Pancreas (tissue), 10 donors: Measurements from ENCODE around the gene PIP4K2C. TPM values are rescaled to one million over a fixed set of nuclear protein-coding genes. Genes with fewer than 3 reads are reported as not detected.

Source experiments
- ATAC-seq, 4 donors: fragments of 200-7000 bp; cut with Tn5 transposase; one replicate each; pipeline versions ENCODE4 v1.8.0 to v1.9.1; 2020; ENCODE audit warnings: mild to moderate bottlenecking in 4 of 4, moderate library complexity in 4 of 4
- DNase-seq, 6 donors: peaks; one replicate each; pipeline ENCODE4 v3.0.0-alpha.2; 2020
- FAIRE-seq: peaks from 2 replicates; lab custom pipeline; 2012; peaks lifted over from hg19 to GRCh38; lab: Jason Lieb, UNC
- H3K27ac ChIP-seq, 4 donors: fragments of 200-600 bp; sonication (generic); 1 replicate in 3 of 4; 2 replicates in 1 of 4; pipeline versions ENCODE4 v1.5.0 to v1.8.0; 2020
- H3K27me3 ChIP-seq, 4 donors: fragments of 200-600 bp; one replicate each; pipeline ENCODE4 v1.8.0; 2021
- H3K36me3 ChIP-seq, 3 donors: fragments of 200-600 bp; sonication (generic) in 1 of 3; one replicate each; pipeline versions ENCODE4 v1.5.0 to v1.8.0; 2020 to 2021
- H3K4me1 ChIP-seq, 3 donors: fragments of 200-600 bp; one replicate each; pipeline ENCODE4 v1.8.0; 2021
- H3K4me3 ChIP-seq, 4 donors: fragments of 200-600 bp; sonication (generic) in 2 of 4; one replicate each; pipeline versions ENCODE4 v1.5.0 to v1.8.0; 2020 to 2021
- H3K9me3 ChIP-seq, 4 donors: fragments of 200-600 bp; one replicate each; pipeline ENCODE4 v1.8.0; 2021
- WGBS, 2 donors: extraction: QIAGEN DNeasy Blood & Tissue Kit; methylation state at CpG; one replicate each; pipeline ENCODE4 v1.1.7; 2013; 5-methylcytosine and 5-hydroxymethylcytosine counted together
- intact Hi-C, 3 donors: fragments of 100-400 bp; cut with DNase I; formaldehyde crosslinking; loops; one replicate each; pipeline versions ENCODE4 v1.11.1 to v1.14.2; 2022
- polyA plus RNA-seq, 2 donors: library from polyadenylated mRNA; stranded (reverse); fragments of 200-250 nt; gene quantifications; one replicate each; pipeline ENCODE4 v1.2.3, GENCODE V29; 2013
- total RNA-seq, 6 donors: library from RNA; stranded (reverse); fragmentation: NEBNext Ultra II Directional in 4 of 6; extraction: Animal tissue kit (Norgen Biotek cat#: 25700) in 4 of 6; gene quantifications; one replicate each; pipeline versions ENCODE4 v1.2.1 to v1.2.4, GENCODE V29; 2021 to 2023
- TF ChIP-seq, protein P1 (sequence below), 4 donors: fragments of 200-600 bp; sonication (generic) in 3 of 4; IDR thresholded peaks; one replicate each; pipeline versions ENCODE4 v1.5.0 to v1.8.0; 2021; ENCODE audit warnings: antibody characterized with exemption in 4 of 4
- donor health status: healthy with polysubstance abuse.
- donor health status: DM: no; HTN: no; CAD: no; lungs with moderate emphysema.
- donor health status: DM: no; HTN: no; CAD: no.
- donor health status: control.
- donor health status: control.
- donor health status: Bipolar disorder and iron deficiency.
- donor health status: DM: yes; HTN: yes; CAD: no.
- donor health status: DM: no; HTN: no; CAD: no.
- donor health status: DM: no; HTN: no; CAD: no.
- donor health status: DM: yes; HTN: yes; CAD: no.

PIP4K2C gene
- total and polyA plus RNA-seq, 8 donors = 5.3 to 17.0 (median 15.4) TPM

- Histone ChIP-seq H3K27ac (no peak overlapping the region), H3K4me1 (no peaks in the 10 kb centered on the region), H3K9me3 (no peaks in the 10 kb centered on the region), H3K27me3 (no peaks in the 10 kb centered on the region), H3K36me3 (no peaks in the 10 kb centered on the region), H3K4me3 (no peak overlapping the region)
- intact Hi-C loops = no loop called here
- no peak for ATAC-seq
- 86 to 87% methylated on average over 9 to 10 of the region's 10 CpGs for WGBS, 2 donors
- FAIRE-seq = no peak
- no peak for DNase-seq
- TF ChIP-seq, protein P1, sequence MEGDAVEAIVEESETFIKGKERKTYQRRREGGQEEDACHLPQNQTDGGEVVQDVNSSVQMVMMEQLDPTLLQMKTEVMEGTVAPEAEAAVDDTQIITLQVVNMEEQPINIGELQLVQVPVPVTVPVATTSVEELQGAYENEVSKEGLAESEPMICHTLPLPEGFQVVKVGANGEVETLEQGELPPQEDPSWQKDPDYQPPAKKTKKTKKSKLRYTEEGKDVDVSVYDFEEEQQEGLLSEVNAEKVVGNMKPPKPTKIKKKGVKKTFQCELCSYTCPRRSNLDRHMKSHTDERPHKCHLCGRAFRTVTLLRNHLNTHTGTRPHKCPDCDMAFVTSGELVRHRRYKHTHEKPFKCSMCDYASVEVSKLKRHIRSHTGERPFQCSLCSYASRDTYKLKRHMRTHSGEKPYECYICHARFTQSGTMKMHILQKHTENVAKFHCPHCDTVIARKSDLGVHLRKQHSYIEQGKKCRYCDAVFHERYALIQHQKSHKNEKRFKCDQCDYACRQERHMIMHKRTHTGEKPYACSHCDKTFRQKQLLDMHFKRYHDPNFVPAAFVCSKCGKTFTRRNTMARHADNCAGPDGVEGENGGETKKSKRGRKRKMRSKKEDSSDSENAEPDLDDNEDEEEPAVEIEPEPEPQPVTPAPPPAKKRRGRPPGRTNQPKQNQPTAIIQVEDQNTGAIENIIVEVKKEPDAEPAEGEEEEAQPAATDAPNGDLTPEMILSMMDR (IDR thresholded peaks at IDR 0.05) = no peak
Measured at GRCh38 chr12:57613427-57614109, 22.6 kb downstream of the PIP4K2C start.

DNA sequence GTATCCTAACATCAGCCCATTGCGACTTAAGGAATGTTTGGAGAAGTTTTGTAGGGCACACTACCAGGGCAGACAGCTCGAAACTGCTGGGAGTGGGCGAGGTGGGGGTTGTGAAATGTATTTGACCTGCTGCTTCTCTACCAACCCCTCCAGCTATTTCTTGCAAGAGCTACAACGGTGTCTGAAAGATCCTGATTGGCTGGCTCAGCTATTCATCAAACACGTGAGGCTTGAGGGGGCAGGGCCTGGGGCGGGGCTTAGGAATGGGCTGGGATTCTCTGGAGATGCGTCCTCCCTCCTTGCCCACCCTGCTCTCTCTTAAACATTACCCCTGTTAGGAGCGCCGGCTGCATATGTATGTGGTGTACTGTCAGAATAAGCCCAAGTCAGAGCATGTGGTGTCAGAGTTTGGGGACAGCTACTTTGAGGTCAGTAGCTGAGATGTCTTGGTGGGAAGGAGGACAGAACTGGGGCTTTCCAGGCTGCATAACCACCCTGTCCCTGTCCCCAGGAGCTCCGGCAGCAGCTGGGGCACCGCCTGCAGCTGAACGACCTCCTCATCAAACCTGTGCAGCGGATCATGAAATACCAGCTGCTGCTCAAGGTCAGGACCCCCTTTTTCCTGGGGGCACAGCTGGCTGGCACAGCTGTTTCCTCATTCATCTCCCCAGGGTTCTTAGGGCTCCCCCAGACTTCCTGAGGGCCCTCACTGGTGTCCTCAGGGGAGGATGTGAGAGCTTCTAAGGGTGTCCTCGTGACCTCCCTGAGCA is 23.4 kb downstream of the PIP4K2C start:
- no peak for FAIRE-seq
- Histone ChIP-seq H3K27me3 (no peaks in the 10 kb centered on the region), H3K27ac (no peak overlapping the region), H3K36me3 (no peaks in the 10 kb centered on the region), H3K4me3 (no peak overlapping the region), H3K4me1 (no peaks in the 10 kb centered on the region), H3K9me3 (no peaks in the 10 kb centered on the region)
- no peak for ATAC-seq
- 58 to 69% methylated on average over 14 of the region's 14 CpGs for WGBS, 2 donors
- TF ChIP-seq, protein P1 (IDR thresholded peaks at IDR 0.05) = no peak
- DNase-seq = no peak
- intact Hi-C loops = no loop called here

- ATAC-seq = no peak
- Histone ChIP-seq H3K4me1 (no peaks in the 10 kb centered on the region), H3K9me3 (no peaks in the 10 kb centered on the region), H3K36me3 (no peaks in the 10 kb centered on the region), H3K27me3 (peaks cover 0 to 3% (median 0%) of the 10 kb centered on the region in 4 donors), H3K4me3 (no peak overlapping the region), H3K27ac (no peak overlapping the region)
- FAIRE-seq = no peak
- no peak for DNase-seq
- WGBS, 2 donors = 84% methylated on average over 11 of the region's 11 CpGs
- intact Hi-C loops = no loop called here
- TF ChIP-seq, protein P1 (IDR thresholded peaks at IDR 0.05) = no peak
Measured at GRCh38 chr12:57614948-57615500, 24.0 kb downstream of the PIP4K2C start.

DNA sequence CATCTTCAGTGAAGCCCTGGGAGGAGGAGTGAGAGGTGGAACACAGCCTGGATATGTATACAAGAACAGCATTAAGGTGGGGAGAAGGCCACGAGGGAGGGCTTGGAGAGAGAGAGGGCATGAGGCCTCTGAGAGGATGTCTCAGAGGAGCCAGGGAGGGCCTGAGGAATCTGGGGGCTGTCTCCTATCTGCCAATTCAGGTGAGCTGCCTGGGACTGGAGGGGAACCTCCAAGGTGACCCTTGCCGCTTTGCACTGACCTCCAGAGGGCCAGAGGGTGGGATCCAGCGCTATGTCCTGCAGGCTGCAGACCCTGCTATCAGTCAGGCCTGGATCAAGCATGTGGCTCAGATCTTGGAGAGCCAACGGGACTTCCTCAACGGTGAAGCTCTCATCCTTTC is 24.6 kb downstream of the PIP4K2C start:
- no peak overlapping the region for H3K4me3 ChIP-seq
- intact Hi-C loops = no loop called here
- H3K4me1 ChIP-seq = no peaks in the 10 kb centered on the region
- no peak for FAIRE-seq
- TF ChIP-seq, protein P1 (IDR thresholded peaks at IDR 0.05) = no peak
- no peak for DNase-seq
- 83 to 85% methylated on average over 5 of the region's 5 CpGs for WGBS, 2 donors
- no peak for ATAC-seq
- H3K27me3 ChIP-seq = peaks cover 0 to 9% (median 2%) of the 10 kb centered on the region in 4 donors
- H3K36me3 ChIP-seq = no peaks in the 10 kb centered on the region
- H3K9me3 ChIP-seq = no peaks in the 10 kb centered on the region
- no peak overlapping the region for H3K27ac ChIP-seq
